T-helper 2 cell treated with Interferon-gamma antibody and Interleukin-4, amounts not matched to agents 100 ng/mL and 5 ng/mL, for 36 hours (primary cell): ENCODE measurements around the gene FBN3. TPM values are rescaled to one million over a fixed set of nuclear protein-coding genes. Genes with fewer than 3 reads are reported as not detected.
"Not testable (repeated sequence)": the region's sequence is repeated elsewhere in the genome, so short reads cannot be mapped to it uniquely, and the experiment has no call there.

Source experiments
- intact Hi-C: fragments of 100-400 bp; cut with micrococcal nuclease; formaldehyde crosslinking; loops from one replicate; pipeline ENCODE4 v1.15.1; 2023
- total RNA-seq: library from RNA; stranded (reverse); gene quantifications from 2 replicates; pipeline ENCODE4 v1.2.3, GENCODE V29; 2022

FBN3 gene
- total RNA-seq, 1 donor from 2014 or later: not detected

DNA sequence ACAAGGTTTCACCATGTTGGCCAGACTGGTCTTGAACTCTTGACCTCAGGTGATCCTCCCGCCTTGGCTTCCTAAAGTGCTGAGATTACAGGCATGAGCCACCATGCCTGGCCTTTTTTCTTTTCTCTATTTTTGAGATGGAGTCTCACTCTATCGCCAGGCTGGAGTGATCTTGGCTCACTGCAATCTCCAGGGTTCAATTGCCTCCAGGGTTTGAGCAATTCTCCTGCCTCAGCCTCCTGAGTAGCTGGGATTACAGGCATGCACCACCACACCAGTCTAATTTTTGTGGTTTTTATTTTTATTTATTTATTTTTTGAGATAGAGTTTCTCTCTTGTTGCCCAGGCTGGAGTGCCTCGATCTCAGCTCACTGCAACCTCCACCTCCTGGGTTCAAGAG lies 125.1 kb downstream of the FBN3 start:
- intact Hi-C loops: not testable (repeated sequence)

DNA sequence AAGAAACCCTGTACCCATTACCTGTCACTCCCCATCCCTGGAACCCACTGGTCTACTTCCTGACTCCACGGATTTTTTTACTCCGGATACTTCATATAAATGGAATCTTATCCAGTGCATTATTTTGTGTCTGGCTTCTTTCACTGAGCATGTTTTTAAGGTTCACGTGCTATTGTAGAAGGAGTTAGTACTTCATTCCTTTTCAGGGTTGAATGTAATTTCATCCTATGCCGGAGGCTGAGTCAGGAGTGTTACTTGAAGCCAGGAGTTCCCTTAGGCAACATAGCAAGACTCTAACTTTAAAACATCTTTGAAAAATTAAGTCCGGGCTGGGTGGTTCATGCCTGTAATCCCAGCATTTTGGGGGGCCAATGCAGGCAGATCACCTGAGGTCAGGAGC lies 126.0 kb downstream of the FBN3 start:
- intact Hi-C loops: no loop called here

DNA sequence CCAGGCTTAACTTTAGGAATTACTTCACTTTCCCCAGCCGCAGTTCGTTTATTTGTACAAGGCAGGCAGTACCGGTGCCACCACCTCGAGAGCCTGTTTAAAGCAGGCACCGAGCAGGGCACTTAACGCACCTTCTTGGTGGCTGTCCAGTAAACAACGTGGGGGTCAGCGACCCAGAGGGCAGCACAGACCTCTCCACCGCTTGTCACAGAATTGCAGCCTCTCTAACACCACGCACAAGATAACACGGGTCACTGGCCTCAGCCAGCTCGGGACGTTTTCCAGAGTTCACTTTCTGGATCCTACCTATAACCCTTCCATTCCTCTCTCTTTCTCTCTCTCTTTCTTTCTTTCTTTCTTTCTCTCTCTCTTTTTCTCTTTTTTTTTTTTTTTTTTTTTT lies 127.1 kb downstream of the FBN3 start:
- intact Hi-C loops: no loop called here

DNA sequence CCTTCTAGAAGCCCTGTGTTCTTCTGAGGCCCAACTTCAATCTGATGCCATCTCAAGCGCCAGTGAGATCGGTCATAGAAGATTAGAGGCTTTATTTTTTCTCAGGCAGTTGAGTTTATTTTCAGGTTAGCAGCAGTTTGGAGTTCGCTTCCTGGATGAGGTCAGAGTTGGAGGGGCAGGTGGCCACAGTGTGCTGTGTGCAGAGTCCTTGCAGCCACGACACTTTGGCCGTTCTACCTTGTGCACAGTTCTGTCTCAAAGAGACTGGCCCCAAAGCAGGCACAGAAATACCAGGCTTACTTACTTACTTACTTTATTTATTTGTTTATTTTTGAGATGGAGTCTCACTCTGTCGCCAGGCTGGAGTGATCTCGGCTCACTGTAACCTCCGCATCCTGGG lies 128.0 kb downstream of the FBN3 start:
- intact Hi-C loops: no loop called here

DNA sequence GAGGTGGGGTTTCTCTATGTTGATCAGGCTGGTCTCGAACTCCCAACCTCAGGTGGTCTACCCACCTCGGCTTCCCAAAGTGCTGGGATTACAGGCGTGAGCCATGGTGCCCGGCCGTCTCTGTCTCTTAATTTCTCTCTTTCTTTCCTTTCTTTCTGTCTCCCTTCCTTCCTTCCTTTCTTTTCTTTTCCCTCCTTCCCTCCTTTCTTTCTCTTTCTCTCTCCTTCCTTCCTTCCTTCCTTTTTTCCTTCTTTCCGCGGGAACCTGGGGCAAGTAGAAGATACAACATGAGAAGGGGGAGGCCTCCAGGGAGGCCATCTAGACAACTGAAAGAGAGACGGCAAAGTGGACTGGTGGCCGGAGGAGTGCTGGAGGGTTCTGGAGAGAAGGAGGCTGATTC lies 128.7 kb downstream of the FBN3 start:
- intact Hi-C loops: no loop called here

DNA sequence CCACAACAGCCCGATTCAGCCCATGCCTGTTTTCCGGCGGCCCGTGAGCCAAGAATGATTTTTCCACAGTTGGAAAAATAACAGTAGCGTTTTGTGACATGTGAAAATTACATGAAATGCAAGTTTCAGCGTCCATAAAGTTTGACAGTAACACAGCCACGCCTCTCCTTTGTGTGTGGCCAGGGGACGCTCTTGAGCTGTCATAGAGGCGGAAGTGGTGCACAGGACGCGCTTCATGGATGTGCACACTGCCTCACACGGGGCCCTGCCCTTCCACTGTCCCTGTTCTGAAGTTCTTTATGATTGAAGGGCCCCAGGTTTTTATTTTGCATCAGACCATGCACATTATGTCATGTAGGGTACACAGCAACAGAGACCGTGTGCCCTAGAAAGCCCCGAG lies 131.6 kb downstream of the FBN3 start:
- intact Hi-C loops: loop anchor here (1.0 kb wide), 1 partner anchor 235 kb away; no protein-coding TSS in a partner anchor

Other genes with a start within 250 kb of the FBN3 start
- gene MAP2K7, start 245.7 kb downstream of the FBN3 start, total RNA-seq: 42.0 and 45.2 TPM in 2 replicates
- gene TGFBR3L, start 234.8 kb downstream of the FBN3 start, total RNA-seq: 1.1 and 2.6 TPM in 2 replicates
- 16.0 and 21.4 TPM in 2 replicates for gene SNAPC2, start 229.3 kb downstream of the FBN3 start, total RNA-seq
- gene CTXN1, start 223.5 kb downstream of the FBN3 start, total RNA-seq: 0.23 TPM in 1 of 2 replicates, not detected in the other
- 60.6 and 65.9 TPM in 2 replicates for gene TIMM44, start 205.9 kb downstream of the FBN3 start, total RNA-seq
- gene ELAVL1, start 144.0 kb downstream of the FBN3 start, total RNA-seq: 120 and 129 TPM in 2 replicates
- 0.23 and 0.27 TPM in 2 replicates for gene CCL25, start 96.8 kb downstream of the FBN3 start, total RNA-seq
- gene CERS4, start 59.8 kb upstream of the FBN3 start, total RNA-seq: 18.6 and 22.2 TPM in 2 replicates
- gene CD320, start 158.8 kb upstream of the FBN3 start, total RNA-seq: 60.5 and 65.1 TPM in 2 replicates
- 46.4 and 49.6 TPM in 2 replicates for gene NDUFA7, start 171.8 kb upstream of the FBN3 start, total RNA-seq
- gene RPS28, start 171.9 kb upstream of the FBN3 start, total RNA-seq: 2,029 and 2,116 TPM in 2 replicates
- 1.5 and 2.2 TPM in 2 replicates for gene KANK3, start 193.7 kb upstream of the FBN3 start, total RNA-seq
- 0.30 and 0.36 TPM in 2 replicates for gene ANGPTL4, start 214.6 kb upstream of the FBN3 start, total RNA-seq
- gene RAB11B, start 240.8 kb upstream of the FBN3 start, total RNA-seq: 98.3 and 99.9 TPM in 2 replicates